Hematopoietic multipotent progenitor cell treated with erythropoietin and hydrocortisone succinate and interleukin-3 and kit ligand, for 15 days (in vitro differentiated cells): ENCODE data around the gene ZBTB42.

Experiments used
- DNase-seq: peaks from one replicate; pipeline ENCODE4 v3.0.0-alpha.2; 2015; ENCODE audit warnings: low spot score

ZBTB42 gene

DNA sequence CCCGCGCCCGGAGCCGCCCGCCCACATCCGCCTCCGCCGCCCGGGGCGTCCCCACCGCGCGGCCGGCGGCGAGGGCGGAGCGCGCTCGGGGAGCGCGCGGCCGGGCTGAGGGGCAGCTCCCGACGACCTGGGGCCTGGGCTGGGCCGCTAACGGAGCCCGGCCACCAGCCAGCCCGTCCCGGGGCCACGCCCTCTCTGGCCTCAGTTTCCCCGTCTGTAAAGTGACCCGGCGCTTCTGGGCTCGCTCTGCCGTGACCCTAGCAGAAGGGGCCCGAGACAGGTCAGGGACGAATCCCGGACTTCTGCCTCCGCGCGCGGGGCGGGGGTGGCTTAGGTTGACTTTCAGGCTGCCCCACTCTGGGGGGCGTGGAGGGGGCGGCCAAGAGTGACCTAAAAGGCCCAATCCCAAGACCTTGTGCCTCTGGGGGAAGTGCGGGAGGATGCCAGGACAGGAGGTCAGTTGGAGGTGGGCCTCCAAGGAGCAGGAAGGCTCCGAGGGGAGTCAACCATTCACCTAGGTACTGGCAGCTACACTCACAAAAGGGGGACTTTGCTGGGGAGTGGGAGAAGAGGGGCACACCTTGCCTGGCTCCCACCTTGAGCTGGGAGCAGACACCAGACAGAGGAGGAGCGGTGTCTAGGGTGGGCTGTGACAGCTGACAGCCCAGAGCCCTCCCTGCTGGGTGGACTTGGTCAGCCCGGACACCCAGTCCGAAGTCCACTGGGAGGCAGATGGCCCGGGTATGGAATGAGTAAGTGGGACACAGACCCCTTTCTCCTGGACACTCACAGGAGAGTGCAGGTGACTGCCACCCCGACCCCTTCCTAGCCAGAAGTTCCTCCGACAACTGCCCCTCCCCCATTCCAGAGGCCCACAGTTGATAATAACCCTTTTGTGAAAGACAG, 4.9 kb upstream of the ZBTB42 start:
- DNase-seq = peak; percentile 60

DNA sequence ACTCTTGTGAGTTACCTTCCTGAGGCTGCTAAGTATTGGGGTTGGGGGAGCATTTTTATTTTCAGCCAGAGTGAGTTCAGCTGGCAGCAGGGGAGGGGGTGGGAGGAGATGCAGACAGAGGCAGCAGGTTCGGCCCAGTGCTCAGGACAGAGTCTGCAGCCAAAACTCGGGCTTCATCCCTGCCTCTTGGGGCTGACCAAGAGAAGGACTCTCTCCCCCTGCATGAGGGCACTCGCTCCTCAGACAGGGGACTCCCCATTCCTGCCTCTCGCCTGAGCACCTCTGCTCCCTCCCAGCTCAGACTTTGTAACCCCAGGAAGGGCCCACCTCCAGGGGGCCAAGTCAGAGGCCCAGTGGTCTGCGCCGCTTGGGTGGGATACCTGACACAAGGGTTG, 4.2 kb upstream of the ZBTB42 start:
- DNase-seq = no peak

DNA sequence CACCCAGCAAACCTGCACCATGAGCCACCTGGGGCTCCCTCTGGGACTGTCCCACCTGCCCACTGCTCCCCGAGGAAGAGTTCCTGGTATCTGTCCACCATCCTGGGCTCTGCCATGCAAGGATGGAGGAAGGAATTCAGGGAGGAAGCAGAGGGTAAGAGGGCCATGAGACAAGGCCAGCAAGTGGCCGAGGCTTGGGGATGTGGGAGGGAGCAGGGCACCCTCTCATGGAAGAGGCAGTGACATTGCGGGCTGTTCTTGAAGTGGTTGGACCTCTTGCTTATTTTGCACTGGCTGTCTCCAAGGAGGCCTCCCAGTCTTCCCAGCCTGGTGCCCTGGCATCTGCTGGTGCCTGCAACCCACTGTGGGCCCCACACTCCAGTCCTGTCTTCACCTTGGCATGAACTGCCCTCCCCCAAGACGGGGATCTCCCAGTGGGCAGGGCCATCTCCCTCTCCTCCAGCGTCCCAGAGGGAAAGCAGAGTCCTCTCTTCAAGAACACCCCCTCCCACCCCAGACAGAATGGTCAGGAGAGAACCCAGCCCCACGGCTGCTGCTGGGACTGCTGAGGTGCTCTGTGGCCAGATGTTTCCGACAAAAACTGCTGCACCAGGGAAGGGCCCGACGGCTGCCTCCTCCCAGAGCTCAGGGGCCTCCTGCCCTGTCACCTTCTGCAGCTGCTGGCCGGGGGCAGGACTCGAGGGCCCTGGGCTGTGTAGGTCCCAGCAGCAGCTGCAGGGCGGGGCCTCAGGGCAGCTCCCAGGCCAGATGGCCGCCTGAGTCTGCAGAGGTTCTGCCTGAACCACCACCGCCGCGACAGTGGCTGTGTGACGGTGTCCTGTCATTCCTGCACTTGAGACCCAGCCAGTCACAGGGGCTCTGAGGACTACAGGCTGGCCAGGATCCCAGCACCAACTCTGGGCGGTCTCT, 3.5 kb upstream of the ZBTB42 start:
- no peak for DNase-seq

DNA sequence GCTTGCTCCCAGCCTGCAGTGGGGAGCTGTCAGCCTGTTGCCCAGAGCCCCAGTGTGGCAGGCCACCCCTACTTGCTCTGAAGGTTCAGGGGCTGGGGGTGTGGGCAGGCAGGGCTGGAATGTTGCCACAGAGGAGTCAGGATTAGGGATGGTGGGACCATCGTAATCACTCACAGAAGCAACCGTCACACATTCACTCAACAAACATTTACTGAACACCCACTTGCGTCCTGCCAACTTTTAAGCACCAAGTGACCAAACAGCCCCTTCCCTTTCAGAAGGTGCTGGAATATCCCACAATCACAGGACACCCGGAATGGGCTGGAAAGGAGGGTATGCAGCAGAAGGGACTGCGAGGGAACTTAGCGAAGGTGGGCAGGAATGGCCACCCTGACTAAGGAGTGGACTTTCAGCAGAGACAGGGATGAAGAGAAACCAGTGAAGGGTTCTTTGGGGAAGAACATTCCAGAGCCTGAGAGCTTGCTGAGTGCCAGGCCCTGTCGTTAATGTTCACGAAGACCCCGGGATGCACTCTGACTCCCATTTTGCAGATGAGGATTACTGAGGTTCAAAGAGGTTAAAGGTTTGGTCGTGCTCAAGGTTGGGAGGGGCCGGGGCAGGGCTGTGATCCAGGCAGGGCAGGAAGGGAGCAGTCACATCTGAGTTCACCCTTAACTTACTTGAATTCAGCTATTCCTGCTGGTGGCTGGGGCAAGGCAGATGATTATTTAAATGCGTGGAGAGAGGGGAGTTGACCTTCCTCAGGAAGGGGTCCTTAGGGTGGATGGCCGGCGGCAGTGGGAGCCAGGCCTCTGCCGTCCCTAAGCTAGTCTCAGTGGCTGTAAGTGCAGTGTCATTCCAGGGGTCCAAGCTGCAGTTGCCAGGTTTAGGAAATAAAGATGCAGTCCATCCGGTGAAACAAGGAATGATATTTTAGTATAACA, 2.3 kb upstream of the ZBTB42 start:
- DNase-seq = no peak

DNA sequence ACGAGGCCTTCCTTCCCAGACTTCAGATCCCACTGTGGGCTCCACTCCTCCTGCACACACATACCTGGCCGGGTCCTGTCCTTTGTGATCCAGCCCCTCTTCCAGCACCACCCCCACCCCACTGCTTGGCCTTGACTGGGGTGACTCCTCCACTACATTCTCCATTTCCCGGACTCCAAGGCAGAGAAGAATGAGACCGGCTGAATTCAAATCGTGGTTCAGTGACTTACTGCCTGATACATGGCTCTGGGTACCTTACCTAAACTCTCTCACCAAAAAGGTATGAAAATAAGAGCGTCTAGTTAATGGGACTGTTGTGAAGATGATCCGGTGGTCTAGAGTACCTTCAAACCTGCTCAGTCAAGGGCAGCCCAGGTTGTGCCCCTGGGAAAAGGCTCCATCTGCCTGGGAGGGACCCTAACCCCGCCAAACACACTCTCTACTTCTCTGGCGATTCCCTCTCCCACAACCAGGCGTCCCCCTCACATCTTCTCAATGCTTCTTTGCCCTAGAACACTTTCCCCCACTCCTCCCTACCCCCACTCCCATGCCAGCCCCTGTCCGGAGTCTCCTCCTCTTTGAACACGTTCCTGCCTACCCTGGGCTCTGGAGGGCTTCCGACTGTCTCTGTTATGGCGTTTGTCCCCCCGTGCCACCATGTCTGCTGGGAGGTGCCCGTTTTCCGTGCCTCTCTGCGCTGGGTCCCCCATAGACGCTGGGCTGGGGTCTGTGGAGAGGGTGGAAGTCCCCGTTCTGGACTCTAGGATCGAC, 1.5 kb upstream of the ZBTB42 start:
- no peak for DNase-seq

DNA sequence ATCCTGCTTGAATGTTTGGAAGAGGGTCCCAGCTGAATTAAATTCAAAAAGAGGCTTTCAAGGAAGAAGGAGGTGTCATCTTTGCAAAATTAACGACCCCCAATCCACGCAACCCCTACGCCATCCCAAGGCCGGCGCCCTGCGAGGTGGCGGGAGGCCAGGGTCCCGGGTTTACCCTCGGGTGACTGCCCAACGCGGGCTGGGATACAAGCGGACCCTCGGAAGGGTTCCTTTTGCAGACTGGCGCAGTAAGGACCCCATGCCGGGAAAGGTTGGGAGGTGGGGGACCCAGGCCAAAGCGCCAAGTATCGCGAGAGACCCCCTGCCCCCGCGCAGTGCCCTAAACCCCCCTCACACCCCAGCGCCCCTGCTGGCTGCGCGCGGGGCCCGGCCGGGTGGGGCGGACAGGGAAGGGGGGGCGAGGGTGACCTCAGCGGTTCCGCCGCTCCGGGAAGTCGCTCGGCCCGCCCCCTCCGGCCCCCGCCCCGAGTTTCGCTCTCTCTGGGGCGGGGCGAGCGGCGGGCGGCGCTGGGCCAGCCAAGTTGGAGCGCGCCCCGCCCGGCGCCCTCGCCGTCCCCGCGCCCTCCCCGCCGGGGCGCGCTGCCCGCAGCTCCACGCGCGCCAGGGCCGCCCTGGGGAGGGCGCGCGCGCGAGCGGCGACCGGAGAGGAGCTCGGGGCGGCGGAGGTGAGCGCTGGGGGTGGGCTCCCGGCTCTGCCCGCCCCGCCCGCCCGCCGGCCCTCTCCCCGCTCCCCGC, 708 bp upstream of the ZBTB42 start:
- DNase-seq = peak; percentile 34

DNA sequence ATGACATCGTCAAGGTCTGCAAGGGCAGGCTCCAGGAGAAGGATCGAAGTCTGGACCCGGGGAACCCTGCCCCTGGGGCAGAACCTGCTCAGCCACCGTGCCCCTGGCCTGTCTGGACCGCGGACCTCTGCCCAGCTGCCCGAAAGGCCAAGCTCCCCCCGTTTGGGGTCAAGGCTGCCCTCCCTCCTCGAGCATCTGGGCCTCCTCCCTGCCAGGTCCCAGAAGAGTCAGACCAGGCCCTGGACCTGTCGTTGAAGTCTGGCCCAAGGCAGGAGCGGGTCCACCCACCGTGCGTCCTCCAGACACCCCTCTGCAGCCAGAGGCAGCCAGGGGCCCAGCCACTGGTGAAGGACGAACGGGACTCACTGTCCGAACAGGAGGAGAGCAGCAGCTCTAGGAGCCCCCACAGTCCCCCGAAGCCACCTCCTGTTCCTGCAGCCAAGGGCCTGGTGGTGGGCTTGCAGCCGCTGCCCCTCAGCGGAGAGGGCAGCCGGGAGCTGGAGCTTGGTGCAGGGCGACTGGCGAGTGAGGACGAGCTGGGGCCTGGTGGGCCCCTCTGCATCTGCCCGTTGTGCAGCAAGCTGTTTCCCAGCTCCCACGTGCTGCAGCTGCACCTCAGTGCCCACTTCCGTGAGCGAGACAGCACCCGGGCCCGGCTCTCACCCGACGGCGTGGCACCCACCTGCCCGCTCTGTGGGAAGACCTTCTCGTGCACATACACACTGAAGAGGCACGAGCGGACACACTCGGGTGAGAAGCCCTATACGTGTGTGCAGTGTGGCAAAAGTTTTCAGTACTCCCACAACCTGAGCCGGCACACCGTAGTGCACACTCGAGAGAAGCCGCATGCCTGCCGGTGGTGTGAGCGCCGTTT, 856 bp downstream of the ZBTB42 start:
- DNase-seq = no peak

DNA sequence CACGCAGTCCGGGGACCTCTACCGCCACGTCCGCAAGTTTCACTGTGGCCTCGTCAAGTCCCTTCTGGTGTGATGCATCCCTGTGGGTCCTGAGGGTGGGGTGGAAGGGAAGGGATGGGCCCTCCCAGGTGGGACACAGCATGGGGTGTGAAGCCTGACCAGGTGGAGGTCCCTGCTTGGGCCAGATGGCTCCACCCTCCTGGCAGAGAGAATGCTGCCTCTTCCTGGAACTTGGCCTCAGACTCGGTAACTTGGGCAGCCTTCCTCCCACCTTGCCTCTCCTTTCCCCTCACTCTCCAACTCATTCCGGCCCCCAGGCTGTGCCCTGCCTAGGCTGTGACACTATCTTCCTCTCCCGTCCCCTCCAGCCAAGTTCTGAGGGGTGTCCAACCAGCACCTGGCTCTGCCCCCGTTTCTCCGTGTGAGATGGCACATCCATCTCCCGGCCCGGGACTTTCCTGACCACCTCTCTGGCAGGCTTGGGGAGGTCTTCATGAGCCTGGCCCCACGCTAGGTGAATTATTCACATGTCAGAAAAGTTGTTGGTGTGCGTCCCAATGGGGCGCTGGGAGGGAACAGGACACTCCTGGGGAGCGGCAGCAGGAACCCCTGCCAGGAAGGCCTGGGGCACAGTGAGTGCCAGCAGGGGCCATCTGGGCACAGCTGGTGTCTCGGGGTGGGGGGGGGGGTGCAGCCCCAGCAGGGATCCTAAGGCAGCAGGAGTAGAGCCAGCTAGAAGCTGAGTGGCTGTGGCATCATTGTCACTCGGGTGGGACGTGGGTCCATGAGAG, 1.7 kb downstream of the ZBTB42 start:
- no peak for DNase-seq

DNA sequence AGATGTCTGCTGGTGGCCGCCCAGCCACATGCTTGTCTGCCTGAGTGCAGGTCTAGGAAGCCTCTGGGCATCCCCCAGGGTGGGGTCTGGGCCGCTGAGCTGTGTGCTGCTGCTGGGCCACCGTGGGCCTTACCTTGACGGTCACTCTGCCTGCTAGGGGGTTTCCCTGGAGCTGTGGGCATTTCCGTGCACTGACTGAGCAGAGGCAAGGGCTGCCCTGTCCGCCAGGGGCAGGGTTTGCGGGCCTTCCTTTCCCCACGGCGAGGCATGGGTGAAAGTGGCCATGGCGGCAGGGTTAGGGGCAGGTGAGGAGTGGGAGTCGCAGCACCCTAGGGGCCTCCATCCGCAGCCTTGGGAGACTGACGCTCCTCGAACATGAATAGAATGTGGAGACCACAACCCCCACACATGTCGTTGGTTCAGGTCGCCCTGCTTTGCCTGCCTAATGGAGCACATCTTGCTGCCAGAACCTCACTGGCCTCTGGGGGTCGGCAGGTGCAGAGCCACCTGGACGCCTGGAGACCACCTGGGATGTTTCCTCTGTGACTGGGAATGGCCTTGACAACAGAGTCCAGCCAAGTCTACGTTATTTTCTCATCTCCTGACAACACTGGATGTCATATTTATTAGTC, 2.5 kb downstream of the ZBTB42 start:
- DNase-seq = no peak

DNA sequence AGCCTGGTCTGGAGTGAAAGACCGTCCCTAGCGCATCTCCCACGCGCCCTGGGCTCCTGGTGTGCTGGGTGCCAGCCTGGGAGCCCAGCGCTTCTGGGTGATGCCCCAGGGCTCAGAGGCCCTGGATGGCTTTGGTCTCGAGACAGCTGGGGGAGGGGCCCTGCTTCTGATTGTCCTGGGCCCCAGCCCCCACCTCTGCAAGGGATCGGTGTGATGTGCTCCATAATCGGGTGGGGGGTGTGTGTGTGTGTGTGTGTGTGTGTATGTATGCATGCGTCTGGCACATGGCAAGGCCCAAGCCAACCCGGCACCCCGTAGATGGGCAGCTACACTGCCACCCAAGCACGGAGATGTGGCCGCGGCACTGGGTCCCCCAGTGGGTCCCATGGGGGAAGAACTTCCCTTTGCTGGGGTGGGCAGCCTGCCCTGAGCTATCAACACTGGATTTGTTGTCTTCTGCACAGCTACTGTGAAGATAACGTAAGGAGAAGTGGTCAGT, 3.1 kb downstream of the ZBTB42 start:
- DNase-seq = no peak

DNA sequence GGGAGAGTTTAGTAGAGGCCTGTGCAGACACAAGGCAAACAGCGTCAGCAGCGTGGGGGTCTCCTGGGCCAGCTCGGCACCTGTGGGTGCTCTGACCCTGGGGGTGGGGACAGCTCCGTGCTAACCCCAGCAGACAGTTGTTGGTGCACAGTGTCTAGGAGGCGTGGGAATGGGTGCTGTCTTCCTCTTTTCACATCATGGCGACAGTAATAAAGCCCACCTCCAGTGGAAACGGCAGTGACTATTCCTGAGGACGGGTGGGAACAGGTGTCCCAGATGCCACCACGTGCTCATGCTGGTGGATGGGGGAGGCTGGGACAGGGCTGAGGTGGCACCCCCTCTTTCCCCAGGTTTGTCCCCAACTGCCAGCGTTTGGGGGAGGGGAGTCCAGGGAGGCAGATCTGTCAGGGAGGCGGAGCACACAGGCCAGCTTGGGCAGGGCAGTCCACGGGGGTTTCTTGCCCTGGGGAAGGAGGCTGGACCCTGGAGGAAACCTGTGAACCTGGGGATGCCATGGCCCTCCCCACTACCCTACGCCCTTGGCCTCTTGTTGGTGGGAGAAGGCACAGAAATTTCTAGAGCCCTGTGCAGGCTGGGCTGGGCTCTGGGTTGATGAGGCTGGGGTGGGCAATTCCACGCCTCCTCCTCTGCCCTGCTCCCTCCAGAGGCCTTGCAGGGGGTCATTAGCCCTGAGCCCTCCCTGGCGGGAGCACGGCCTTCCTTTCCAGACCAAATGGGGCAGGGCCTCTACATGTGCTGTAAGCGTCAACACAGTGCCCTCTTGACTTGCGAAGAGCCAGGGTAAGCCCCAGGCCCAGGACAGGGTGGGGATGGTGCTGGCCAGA, 3.8 kb downstream of the ZBTB42 start:
- DNase-seq = no peak

DNA sequence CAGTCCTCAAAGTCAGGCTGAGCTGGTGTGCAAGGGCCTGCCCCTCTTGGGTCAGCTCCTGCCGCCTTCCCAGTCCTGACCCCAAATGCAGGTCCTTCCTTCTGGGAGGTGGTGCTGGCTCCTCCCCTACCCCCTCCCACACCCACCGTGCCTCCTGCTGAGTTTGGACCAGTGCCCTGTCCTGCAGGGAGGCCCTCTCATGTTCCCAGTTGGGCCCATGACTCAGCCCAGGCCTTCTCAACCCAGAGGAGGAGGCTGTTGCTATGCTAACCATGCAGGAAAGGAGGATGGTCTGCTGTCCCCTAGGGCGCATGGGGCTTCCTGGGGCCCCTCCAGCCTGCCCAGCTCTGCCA, 4.4 kb downstream of the ZBTB42 start:
- no peak for DNase-seq

DNA sequence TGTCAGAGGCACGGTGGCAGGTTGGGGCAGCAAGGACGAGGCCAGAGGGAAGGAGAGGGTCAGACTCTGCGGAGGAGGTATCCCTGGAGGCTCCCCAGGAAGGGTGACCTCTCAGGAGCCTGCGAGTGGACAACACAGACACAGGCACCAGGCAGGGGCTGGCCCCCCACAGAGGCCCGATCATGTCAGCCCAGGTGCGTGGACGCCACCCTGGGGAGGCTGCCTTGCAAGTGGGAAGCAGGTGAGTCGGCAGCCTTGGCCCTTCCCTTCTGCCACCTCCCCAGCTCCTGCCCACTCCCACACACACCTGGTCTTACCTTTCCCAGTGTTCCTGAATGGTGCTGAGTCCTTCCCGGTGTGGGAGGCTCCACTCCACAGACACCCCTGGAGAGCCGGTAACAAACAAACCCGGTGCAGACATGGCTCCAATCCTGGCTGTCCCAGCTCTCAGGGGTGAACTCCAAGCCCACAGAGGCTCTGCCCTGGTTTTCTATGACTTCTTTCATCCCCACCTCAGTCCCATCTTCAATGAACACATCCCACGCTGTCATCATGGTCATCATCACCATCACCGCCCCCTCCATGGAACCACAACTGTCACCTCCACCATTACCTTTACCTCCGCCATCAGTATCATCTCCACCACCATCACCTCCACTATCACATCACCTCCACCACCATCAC, 5.2 kb downstream of the ZBTB42 start:
- DNase-seq = no peak

DNA sequence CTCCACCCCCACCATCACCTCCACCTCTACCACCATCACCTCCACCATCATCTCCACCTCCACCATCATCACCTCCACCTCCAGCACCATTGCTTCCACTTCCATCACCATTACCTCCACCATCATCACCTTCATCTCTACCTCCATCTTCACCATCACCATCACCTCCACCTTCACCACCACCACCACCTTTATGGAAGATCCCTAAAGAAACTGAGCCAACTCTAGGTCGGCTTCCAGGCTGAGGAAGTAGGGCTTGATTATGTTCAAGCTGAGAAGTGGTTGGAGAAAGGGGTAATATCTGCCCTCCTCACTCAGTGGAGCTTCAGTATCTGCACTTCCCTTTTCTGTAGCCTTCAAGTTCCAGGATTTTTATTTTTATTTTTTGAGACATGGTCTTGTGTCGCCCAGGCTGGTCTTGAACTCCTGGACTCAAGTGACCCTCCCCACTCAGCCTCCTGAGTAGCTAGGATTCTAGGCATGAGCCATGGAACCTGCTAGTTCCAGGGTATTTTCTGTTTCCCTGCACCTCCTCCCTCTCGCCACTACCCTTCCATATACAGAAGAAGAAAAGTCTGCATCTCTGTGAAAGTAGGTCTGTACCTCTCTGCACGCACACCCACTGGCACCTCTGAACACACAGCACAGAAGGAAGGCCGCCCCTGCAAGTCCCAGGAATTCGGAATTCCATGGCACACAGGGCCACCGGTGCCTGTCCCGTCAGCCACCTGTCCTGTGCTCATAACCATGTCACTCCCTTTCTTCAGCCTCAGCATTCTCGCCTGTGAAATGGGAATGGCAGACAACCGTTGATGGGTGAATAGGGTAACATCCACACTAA, 5.9 kb downstream of the ZBTB42 start:
- DNase-seq = no peak

DNA sequence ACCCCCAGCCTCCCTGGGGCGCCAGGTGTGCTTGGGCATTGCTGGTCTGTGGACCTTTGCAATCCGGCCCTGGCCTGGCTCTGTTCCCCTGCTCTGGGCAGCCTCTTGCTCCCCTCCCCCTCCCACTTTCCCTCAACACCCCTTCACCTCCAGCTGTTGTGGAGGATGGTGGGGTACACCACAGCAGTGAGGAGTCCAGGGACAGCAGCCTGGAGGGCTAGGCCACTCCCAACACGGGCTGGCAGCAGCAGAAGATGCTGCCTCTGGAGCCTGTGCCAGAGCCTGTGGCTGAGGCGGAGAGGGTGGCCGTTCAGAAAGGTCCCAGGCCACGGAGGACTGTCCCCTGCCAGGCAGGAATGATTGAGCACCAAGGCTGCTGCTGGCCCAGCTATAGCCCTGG, 7.6 kb downstream of the ZBTB42 start:
- no peak for DNase-seq
